WTC11 (cell line): ENCODE results near the gene PLXNC1. TPM values are rescaled to one million over a fixed set of nuclear protein-coding genes. Genes with fewer than 3 reads are reported as not detected.

Source experiments
- ATAC-seq: fragments of 200-7000 bp; cut with Tn5 transposase; 2 replicates; pipeline ENCODE4 v1.10.0; 2021; ENCODE audit warnings: mild to moderate bottlenecking, moderate library complexity
- CTCF ChIA-PET: fragments of 300-600 bp; sonication (Branson Sonifier 250); formaldehyde crosslinking; loops from one replicate; lab custom pipeline; 2021; ENCODE audit warnings: antibody characterized with exemption; lab: Charles Lee
- POLR2A ChIA-PET: fragments of 350-600 bp; sonication (Branson Sonifier 250); formaldehyde crosslinking; loops from one replicate; lab custom pipeline; 2021; ENCODE audit warnings: antibody characterized with exemption; lab: Charles Lee
- DNase-seq: peaks from one replicate; pipeline ENCODE4 v3.0.0; 2021; ENCODE audit warnings: low spot score
- H3K27ac Mint-ChIP-seq: 2 replicates; pipeline ENCODE4 v1.8.0; 2021; ENCODE audit warnings: mixed read lengths
- H3K27me3 Mint-ChIP-seq: 2 replicates; pipeline ENCODE4 v1.8.0; 2021; ENCODE audit warnings: low read depth, mild to moderate bottlenecking, moderate library complexity, mixed read lengths
- H3K36me3 Mint-ChIP-seq: 2 replicates; pipeline ENCODE4 v1.8.0; 2021; ENCODE audit warnings: mixed read lengths
- H3K4me1 Mint-ChIP-seq: 2 replicates; pipeline ENCODE4 v1.8.0; 2022; ENCODE audit warnings: mixed read lengths
- H3K4me3 Mint-ChIP-seq: 2 replicates; pipeline ENCODE4 v1.8.0; 2021; ENCODE audit warnings: mild to moderate bottlenecking, moderate library complexity, mixed read lengths
- H3K9me3 Mint-ChIP-seq: 2 replicates; pipeline ENCODE4 v1.8.0; 2021; ENCODE audit warnings: mixed read lengths
- ETV6 ChIP-seq: sonication (generic); formaldehyde crosslinking; IDR thresholded peaks from 2 replicates; pipeline ENCODE4 v1.8.1; 2022; ENCODE audit warnings: mild to moderate bottlenecking, missing genetic modification reagents
- JAZF1 ChIP-seq: fragments of 250-450 bp; sonication (Bioruptor Pico); IDR thresholded peaks from 2 replicates; pipeline ENCODE4 v1.9.0; 2021; ENCODE audit warnings: moderate library complexity, mild to moderate bottlenecking, inconsistent platforms
- NFYB ChIP-seq: sonication (generic); formaldehyde crosslinking; conservative IDR thresholded peaks from 2 replicates; pipeline ENCODE4 v1.8.0; 2022; ENCODE audit warnings: low read depth, missing genetic modification reagents
- SMAD4 ChIP-seq: sonication (generic); formaldehyde crosslinking; IDR thresholded peaks from 2 replicates; pipeline ENCODE4 v1.8.0; 2022; ENCODE audit warnings: mild to moderate bottlenecking, missing genetic modification reagents
- ZNF396 ChIP-seq: fragments of 250-450 bp; sonication (Bioruptor Pico); IDR thresholded peaks from 2 replicates; pipeline ENCODE4 v1.8.0; 2021; ENCODE audit warnings: mild to moderate bottlenecking, moderate library complexity, borderline replicate concordance
- total RNA-seq: library from RNA; stranded (reverse); gene quantifications from 3 replicates; pipeline ENCODE4 v1.2.3, GENCODE V29; 2021
- TF ChIP-seq, protein P1 (sequence below): fragments of 250-450 bp; sonication (Bioruptor Pico); IDR thresholded peaks from 2 replicates; pipeline ENCODE4 v1.8.0; 2021; ENCODE audit warnings: mild to moderate bottlenecking
- TF ChIP-seq, protein P2 (sequence below): fragments of 250-450 bp; sonication (Bioruptor Pico); IDR thresholded peaks from 2 replicates; pipeline ENCODE4 v2.1.2; 2022; ENCODE audit warnings: mild to moderate bottlenecking, moderate library complexity
- TF ChIP-seq, protein P3 (sequence below): sonication (generic); formaldehyde crosslinking; IDR thresholded peaks from 2 replicates; pipeline ENCODE4 v1.8.0; 2022; ENCODE audit warnings: mild to moderate bottlenecking, missing genetic modification reagents
- TF ChIP-seq, protein P4 (sequence below): sonication (generic); formaldehyde crosslinking; IDR thresholded peaks from 2 replicates; pipeline ENCODE4 v1.8.0; 2023; ENCODE audit warnings: missing genetic modification reagents, mild to moderate bottlenecking, borderline replicate concordance
- TF ChIP-seq, protein P5 (sequence below): fragments of 250-450 bp; sonication (Bioruptor Pico); IDR thresholded peaks from 2 replicates; pipeline ENCODE4 v1.9.0; 2021; ENCODE audit warnings: mild to moderate bottlenecking
- TF ChIP-seq, protein P6 (sequence below): sonication (generic); formaldehyde crosslinking; IDR thresholded peaks from 2 replicates; pipeline ENCODE4 v1.8.0; 2022; ENCODE audit warnings: missing genetic modification reagents
- TF ChIP-seq, protein P7 (sequence below): sonication (generic); formaldehyde crosslinking; IDR thresholded peaks from 2 replicates; pipeline ENCODE4 v1.8.0; 2022; ENCODE audit warnings: mild to moderate bottlenecking, missing genetic modification reagents
- TF ChIP-seq, protein P8 (sequence below): sonication (generic); formaldehyde crosslinking; IDR thresholded peaks from 2 replicates; pipeline ENCODE4 v1.8.1; 2023; ENCODE audit warnings: mild to moderate bottlenecking, moderate library complexity, missing genetic modification reagents

PLXNC1 gene
- total RNA-seq, 1 experiment from 2014 or later, result 3.1 TPM

DNA sequence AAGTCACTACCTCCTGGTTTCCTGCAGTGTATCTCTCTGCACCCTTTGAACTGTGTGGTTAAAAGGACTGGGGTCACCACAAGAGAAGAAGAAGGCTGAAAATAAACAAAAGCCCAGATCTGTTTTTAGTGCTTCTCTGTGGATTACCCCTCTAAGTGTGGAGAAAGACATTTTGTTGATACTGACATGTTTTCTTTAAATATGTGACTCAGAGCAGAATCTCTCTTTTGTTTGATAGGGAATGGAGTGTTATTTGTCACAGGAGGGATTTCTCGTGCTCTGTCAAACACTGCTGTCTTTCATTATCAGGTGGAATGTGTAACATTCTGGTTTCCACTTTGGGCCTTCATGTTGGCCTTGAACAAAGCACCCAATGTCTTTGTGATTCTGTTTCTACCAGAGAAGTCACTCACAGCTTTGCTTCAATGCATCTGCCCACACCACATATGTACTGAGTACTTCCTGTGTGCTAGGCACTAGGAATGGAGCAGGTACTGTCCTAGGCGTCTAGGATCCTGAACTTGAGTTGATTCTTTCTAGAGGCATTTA is 82.1 kb downstream of the PLXNC1 start:
- H3K9me3 Mint-ChIP-seq, result no peaks in the 10 kb centered on the region
- no peak for DNase-seq
- H3K36me3 Mint-ChIP-seq, result no peaks in the 10 kb centered on the region
- peaks cover 14% of the 10 kb centered on the region for H3K4me1 Mint-ChIP-seq
- POLR2A ChIA-PET, result no interaction called here
- CTCF ChIA-PET, result no interaction called here
- no peak overlapping the region for H3K4me3 Mint-ChIP-seq
- H3K27ac Mint-ChIP-seq, result no peak overlapping the region
- TF ChIP-seq, protein P1, sequence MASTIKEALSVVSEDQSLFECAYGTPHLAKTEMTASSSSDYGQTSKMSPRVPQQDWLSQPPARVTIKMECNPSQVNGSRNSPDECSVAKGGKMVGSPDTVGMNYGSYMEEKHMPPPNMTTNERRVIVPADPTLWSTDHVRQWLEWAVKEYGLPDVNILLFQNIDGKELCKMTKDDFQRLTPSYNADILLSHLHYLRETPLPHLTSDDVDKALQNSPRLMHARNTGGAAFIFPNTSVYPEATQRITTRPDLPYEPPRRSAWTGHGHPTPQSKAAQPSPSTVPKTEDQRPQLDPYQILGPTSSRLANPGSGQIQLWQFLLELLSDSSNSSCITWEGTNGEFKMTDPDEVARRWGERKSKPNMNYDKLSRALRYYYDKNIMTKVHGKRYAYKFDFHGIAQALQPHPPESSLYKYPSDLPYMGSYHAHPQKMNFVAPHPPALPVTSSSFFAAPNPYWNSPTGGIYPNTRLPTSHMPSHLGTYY (CRISPR knock-in tag), result no peak
- TF ChIP-seq ETV6 (CRISPR knock-in tag) (no peak), JAZF1 (CRISPR knock-in tag) (no peak), ZNF396 (CRISPR knock-in tag) (no peak), SMAD4 (CRISPR knock-in tag) (no peak), NFYB (no peak)
- TF ChIP-seq, protein P2, sequence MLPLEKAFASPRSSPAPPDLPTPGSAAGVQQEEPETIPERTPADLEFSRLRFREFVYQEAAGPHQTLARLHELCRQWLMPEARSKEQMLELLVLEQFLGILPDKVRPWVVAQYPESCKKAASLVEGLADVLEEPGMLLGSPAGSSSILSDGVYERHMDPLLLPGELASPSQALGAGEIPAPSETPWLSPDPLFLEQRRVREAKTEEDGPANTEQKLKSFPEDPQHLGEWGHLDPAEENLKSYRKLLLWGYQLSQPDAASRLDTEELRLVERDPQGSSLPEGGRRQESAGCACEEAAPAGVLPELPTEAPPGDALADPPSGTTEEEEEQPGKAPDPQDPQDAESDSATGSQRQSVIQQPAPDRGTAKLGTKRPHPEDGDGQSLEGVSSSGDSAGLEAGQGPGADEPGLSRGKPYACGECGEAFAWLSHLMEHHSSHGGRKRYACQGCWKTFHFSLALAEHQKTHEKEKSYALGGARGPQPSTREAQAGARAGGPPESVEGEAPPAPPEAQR (CRISPR knock-in tag), result no peak
- TF ChIP-seq, protein P3, sequence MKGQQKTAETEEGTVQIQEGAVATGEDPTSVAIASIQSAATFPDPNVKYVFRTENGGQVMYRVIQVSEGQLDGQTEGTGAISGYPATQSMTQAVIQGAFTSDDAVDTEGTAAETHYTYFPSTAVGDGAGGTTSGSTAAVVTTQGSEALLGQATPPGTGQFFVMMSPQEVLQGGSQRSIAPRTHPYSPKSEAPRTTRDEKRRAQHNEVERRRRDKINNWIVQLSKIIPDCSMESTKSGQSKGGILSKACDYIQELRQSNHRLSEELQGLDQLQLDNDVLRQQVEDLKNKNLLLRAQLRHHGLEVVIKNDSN (CRISPR knock-in tag), result no peak
- TF ChIP-seq, protein P4, sequence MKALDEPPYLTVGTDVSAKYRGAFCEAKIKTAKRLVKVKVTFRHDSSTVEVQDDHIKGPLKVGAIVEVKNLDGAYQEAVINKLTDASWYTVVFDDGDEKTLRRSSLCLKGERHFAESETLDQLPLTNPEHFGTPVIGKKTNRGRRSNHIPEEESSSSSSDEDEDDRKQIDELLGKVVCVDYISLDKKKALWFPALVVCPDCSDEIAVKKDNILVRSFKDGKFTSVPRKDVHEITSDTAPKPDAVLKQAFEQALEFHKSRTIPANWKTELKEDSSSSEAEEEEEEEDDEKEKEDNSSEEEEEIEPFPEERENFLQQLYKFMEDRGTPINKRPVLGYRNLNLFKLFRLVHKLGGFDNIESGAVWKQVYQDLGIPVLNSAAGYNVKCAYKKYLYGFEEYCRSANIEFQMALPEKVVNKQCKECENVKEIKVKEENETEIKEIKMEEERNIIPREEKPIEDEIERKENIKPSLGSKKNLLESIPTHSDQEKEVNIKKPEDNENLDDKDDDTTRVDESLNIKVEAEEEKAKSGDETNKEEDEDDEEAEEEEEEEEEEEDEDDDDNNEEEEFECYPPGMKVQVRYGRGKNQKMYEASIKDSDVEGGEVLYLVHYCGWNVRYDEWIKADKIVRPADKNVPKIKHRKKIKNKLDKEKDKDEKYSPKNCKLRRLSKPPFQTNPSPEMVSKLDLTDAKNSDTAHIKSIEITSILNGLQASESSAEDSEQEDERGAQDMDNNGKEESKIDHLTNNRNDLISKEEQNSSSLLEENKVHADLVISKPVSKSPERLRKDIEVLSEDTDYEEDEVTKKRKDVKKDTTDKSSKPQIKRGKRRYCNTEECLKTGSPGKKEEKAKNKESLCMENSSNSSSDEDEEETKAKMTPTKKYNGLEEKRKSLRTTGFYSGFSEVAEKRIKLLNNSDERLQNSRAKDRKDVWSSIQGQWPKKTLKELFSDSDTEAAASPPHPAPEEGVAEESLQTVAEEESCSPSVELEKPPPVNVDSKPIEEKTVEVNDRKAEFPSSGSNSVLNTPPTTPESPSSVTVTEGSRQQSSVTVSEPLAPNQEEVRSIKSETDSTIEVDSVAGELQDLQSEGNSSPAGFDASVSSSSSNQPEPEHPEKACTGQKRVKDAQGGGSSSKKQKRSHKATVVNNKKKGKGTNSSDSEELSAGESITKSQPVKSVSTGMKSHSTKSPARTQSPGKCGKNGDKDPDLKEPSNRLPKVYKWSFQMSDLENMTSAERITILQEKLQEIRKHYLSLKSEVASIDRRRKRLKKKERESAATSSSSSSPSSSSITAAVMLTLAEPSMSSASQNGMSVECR (CRISPR knock-in tag), result no peak
- TF ChIP-seq, protein P5, sequence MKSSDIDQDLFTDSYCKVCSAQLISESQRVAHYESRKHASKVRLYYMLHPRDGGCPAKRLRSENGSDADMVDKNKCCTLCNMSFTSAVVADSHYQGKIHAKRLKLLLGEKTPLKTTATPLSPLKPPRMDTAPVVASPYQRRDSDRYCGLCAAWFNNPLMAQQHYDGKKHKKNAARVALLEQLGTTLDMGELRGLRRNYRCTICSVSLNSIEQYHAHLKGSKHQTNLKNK, result no peak
- TF ChIP-seq, protein P6, sequence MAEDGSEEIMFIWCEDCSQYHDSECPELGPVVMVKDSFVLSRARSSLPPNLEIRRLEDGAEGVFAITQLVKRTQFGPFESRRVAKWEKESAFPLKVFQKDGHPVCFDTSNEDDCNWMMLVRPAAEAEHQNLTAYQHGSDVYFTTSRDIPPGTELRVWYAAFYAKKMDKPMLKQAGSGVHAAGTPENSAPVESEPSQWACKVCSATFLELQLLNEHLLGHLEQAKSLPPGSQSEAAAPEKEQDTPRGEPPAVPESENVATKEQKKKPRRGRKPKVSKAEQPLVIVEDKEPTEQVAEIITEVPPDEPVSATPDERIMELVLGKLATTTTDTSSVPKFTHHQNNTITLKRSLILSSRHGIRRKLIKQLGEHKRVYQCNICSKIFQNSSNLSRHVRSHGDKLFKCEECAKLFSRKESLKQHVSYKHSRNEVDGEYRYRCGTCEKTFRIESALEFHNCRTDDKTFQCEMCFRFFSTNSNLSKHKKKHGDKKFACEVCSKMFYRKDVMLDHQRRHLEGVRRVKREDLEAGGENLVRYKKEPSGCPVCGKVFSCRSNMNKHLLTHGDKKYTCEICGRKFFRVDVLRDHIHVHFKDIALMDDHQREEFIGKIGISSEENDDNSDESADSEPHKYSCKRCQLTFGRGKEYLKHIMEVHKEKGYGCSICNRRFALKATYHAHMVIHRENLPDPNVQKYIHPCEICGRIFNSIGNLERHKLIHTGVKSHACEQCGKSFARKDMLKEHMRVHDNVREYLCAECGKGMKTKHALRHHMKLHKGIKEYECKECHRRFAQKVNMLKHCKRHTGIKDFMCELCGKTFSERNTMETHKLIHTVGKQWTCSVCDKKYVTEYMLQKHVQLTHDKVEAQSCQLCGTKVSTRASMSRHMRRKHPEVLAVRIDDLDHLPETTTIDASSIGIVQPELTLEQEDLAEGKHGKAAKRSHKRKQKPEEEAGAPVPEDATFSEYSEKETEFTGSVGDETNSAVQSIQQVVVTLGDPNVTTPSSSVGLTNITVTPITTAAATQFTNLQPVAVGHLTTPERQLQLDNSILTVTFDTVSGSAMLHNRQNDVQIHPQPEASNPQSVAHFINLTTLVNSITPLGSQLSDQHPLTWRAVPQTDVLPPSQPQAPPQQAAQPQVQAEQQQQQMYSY (CRISPR knock-in tag), result no peak
- TF ChIP-seq, protein P7, sequence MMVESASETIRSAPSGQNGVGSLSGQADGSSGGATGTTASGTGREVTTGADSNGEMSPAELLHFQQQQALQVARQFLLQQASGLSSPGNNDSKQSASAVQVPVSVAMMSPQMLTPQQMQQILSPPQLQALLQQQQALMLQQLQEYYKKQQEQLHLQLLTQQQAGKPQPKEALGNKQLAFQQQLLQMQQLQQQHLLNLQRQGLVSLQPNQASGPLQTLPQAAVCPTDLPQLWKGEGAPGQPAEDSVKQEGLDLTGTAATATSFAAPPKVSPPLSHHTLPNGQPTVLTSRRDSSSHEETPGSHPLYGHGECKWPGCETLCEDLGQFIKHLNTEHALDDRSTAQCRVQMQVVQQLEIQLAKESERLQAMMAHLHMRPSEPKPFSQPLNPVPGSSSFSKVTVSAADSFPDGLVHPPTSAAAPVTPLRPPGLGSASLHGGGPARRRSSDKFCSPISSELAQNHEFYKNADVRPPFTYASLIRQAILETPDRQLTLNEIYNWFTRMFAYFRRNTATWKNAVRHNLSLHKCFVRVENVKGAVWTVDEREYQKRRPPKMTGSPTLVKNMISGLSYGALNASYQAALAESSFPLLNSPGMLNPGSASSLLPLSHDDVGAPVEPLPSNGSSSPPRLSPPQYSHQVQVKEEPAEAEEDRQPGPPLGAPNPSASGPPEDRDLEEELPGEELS (CRISPR knock-in tag), result no peak
- TF ChIP-seq, protein P8, sequence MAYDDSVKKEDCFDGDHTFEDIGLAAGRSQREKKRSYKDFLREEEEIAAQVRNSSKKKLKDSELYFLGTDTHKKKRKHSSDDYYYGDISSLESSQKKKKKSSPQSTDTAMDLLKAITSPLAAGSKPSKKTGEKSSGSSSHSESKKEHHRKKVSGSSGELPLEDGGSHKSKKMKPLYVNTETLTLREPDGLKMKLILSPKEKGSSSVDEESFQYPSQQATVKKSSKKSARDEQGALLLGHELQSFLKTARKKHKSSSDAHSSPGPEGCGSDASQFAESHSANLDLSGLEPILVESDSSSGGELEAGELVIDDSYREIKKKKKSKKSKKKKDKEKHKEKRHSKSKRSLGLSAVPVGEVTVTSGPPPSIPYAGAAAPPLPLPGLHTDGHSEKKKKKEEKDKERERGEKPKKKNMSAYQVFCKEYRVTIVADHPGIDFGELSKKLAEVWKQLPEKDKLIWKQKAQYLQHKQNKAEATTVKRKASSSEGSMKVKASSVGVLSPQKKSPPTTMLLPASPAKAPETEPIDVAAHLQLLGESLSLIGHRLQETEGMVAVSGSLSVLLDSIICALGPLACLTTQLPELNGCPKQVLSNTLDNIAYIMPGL (CRISPR knock-in tag), result no peak
- TF ChIP-seq, all 79 proteins: peak for 0
- no peak for ATAC-seq
- no peaks in the 10 kb centered on the region for H3K27me3 Mint-ChIP-seq
